Pulmonary artery endothelial cell (primary cell): ENCODE data around the gene MTF1. TPM values are rescaled to one million over a fixed set of nuclear protein-coding genes. Genes with fewer than 3 reads are reported as not detected.
"Not testable (repeated sequence)": the region's sequence is repeated elsewhere in the genome, so short reads cannot be mapped to it uniquely, and the experiment has no call there.

Experiments
- DNase-seq: peaks from one replicate; pipeline ENCODE4 v3.0.0-alpha.2; 2011; ENCODE audit warnings: low read depth, low spot score
- total RNA-seq: library from RNA; depleted of rRNA; stranded (reverse); fragments of >200 nt; gene quantifications from 2 replicates; pipeline ENCODE4 v1.2.3, GENCODE V29; 2014

The MTF1 gene
- 2.2 and 3.7 TPM in 2 replicates for total RNA-seq

DNA sequence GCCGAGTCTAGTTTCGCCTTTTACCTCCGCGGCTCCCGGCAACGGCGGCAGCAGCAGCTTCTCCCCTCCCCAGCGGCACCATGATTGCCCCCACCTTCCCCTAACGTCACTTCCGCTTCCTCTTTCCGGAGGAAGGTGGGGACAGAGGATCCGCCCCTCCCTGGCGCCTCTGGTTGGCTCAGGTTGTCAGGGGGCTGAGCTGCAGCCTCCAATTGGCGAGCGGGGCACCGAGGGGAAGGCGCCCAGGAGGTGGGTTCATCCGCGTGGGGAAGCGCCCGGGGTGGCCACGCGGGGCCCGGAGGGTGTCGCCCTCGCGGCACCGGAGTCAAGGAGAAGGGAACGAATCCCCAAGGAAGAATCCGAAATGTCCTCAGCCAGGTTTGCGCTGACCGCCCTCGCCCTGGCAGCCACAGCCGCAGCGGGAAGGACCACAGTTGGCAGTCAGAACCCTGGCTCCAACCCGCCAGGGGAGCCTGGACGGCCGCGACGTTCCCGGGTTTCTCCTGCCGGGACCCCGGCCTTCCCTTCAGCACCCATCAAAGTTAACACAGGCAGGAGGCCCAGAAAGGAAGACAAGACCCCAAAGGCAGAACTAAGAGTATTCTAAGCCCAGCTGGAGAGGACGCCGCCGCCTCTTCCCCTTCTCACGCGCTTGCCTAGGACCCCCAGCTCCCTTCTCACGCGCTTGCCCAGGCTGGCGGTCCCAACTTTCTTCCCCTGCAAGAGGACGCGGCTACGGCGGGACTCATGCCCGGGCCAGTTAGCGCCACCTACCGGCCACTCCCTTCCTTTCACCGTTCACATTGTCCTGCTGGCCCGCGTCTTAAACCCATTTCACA, at the start of gene MTF1:
MTF1 (minus strand) TSS at position 86 of the 839 bp plus-strand sequence. CDS start 1,934 bp downstream, outside the sequence.
- peak; percentile 89 for DNase-seq

DNA sequence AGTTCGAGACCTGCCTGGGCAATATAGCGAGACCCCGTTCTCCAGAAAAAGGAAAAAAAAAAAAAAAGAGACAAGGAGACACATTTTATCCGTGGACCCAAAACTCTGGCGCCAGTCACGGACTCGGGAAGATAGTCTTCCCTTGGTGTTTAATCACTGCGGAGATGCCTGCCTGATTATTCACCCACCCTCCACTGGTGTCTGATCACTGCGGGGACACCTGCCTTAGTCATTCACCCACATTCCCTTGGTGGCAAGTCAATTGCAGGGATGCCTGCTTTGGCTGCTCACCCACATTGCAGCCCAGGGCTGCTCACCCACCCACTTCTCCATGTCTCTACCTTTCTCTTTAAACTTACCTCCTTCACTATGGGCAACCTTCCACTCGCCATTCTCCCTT, 49.1 kb upstream of the MTF1 start:
- not testable (repeated sequence) for DNase-seq

DNA sequence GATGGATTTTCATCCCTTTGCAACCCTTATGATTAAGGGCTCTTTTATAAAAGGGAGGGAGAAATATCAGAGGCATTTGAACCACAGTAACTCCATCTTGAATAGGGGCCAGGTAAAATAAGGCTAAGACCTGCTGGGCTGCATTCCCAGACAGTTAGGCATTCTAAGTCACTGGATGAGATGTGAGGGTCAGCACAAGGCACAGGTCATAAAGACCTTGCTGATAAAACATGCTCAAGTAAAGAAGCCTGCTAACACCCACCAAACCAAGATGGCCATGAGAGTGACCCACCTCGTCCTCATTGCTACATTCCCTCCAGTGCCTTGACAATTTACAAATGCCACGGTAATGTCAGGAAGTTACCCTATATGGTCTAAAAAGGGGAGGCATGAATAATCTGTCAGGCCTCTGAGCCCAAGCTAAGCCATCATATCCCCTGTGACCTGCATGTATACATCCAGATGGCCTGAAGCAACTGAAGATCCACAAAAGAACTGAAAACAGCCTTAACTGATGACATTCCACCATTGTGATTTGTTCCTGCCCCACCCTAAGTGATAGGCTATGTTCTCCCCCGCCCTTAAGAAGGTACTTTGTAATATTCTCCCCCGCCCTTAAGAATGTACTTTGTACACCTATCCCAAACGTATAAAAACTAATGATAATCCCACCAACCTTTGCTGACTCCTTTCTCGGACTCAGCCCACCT, 48.2 kb upstream of the MTF1 start:
- DNase-seq: not testable (repeated sequence)

DNA sequence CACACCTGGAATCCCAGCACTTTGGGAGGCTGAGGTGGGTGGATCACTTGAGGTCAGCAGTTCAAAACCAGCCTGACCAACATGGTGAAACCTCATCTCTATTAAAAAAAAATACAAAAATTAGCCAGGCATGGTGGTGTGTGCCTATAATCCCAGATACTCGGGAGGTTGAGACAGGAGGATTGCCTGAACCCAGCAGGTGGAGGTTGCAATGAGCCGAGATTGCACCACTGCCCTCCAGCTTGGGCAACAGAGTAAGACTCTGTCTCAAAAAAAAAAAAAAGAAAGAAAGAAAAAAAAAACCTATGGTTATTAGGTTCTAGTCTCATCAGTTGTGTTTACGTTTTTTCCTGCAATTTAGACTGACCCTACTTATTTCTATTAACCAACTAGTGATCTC, 47.2 kb upstream of the MTF1 start:
- DNase-seq: not testable (repeated sequence)

DNA sequence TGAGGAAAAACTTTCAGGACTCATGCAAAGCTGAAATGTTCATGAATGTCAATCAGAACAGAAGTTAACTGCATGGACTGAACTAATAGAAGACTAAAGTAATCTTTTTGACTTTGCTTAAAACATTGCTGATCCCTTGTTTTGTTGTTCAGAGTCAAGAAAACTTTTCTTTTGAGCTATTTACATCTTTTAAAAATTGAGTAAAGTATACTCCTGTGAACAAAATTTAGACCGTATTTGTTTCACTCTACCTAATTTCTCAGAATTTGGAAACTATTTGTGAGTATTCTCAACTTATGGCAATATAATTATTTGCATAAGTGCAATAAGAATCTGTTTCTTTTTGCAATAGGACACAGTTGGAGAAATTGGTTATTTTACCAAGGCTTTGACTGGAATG, 46.3 kb upstream of the MTF1 start:
- DNase-seq: no peak

DNA sequence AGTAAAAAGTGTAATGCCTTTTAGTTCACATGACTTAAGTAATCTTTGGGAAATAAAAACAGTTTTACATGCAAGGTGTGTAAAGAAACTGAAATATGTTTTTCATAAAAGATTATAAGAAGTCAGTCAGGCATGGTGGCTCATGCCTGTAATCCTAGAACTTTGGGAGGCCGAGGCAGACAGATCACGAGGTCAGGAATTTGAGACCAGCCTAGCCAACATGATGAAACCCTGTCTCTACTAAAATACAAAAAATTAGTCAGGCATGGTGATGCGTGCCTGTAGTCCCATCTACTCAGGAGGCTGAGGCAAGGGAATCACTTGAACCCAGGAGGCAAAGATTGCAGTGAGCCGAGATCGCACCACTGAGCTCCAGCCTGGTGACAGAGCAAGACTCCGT, 44.5 kb upstream of the MTF1 start:
- DNase-seq: not testable (repeated sequence)

DNA sequence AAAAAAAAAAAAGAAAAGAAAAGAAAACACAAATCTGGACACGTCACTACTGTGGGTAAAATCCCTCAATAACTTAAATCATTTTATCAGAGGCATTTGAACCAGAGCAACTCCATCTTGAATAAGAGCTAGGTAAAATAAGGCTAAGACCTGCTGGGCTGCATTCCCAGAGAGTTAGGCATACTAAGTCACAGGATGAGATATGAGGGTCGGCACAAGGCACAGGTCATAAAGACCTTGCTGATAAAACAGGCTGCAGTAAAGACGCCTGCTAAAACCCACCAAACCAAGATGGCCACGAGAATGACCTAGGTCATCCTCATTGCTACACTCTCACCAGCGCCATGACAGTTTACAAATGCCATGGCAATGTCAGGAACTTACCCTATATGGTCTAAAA, 43.6 kb upstream of the MTF1 start:
- DNase-seq: no peak

DNA sequence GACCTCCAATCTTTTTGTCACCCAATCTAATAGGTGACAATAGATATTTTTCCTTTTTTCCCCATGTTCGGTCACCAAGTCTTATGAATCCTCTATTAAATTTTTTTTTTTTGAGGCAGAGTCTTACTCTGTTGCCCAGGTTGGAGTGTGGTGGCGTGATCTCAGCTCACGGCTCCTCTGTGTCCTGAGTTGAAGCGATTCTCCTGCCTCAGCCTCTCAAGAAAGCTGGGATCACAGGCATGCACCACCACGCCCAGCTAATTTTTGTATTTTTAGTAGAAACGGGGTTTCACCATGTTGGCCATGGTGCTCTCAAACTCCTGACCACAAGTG, 42.5 kb upstream of the MTF1 start:
- no peak for DNase-seq

DNA sequence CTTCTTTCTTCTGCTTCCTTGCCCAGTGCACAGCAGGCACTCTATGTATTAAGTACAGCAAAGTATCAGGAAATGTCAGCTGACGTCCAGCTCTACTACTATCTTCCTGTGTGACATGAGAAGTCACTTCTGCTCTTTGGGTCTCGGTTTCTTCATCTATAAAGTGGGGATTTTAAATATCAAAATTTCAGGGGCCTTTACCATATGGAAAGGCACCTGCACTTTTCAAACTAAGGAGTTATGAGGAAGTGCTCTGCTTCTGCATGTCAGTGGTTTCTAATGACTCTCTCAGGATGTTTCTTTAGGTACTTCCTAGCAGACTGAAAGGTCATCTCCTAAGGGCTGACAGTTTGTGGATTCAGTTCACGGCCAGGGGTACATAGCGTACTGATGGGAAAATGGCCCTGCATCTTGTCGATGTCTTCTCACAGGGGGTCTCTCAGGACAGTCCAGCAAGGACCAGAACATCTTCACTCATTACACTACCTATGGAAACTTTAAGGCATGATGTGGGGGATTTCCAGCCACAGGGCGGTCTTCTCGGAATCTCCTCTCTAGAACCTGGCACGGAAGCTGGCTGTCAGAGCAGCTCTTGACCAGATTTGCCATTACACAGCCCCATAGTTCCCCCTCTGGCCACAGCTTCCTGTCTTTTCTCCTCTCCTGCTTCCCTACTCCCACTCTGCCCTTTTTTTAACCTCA, 42.0 kb upstream of the MTF1 start:
- no peak for DNase-seq

DNA sequence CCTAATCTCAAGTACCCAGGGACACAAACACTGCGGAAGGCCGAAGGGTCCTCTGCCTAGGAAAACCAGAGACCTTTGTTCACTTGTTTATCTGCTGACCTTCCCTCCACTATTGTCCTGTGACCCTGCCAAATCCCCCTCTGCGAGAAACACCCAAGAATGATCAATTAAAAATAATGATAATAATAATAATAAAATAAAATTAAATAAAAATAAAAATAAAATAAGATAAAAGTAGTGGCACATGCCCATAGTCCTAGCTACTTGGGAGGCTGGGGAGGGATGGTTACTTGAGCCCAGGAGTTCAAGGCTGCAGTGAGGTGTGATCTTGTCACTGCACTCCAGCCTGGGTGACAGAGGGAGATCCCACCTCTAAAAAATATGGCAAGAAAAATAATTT, 38.2 kb upstream of the MTF1 start:
- not testable (repeated sequence) for DNase-seq

DNA sequence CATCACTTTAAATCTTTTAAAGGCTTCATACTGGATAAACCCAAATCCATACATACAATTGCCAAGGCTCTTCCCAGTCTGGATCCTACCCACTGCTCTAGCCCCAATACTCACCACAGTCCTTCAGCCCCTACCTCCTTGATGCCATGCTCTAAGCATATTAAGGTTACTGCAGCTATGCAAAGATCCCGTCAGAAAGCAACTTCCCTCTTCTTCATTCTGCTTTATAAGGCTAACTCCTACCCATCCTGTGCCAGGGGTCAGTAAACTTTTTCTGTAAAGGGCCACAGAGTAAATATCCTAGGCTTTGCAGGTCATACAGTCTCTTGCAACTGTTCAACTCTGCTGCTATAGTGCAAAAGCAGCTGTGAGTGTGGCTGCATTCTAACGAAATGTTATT, 34.3 kb upstream of the MTF1 start:
- no peak for DNase-seq

DNA sequence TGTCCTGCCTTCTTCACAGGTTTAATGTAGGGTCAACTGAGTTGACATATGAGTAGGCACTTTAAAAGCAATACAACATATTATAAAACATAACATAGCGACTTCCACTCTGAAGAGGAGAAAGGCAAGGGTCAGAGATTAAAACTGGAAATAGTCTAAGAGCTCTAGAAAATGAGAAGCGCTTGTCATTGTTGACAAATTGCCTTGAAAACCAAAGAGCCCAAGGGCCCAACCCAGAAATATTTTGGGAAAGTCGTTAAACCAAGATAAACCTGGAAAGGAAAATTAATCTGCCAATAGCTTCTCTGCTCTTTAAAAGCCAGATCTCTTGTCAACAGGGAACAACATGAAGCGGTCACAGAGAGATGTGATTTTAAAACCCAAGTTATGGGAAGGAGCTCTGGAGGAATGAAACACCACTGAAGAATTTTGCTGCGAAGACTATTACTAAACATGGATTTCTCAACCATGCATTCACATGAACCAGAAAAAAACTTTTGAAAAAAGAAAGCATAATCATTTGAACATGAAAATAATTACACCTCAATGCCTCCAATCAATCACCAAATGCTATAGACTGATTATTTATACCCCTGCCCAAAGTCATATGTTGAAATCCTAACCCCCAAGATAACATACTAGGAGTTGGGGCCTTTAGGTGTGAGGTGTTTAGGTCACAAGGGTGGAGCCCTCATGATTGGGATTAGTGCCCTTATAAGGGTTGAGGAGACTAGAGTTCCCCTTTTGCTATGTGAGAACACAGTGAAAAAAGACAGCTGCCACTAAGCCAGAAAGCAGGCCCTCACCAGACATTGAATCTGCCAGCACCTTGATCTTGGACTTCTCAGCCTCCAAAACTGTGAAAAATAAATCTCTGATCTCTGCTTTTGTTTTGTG, 33.0 kb upstream of the MTF1 start:
- no peak for DNase-seq

DNA sequence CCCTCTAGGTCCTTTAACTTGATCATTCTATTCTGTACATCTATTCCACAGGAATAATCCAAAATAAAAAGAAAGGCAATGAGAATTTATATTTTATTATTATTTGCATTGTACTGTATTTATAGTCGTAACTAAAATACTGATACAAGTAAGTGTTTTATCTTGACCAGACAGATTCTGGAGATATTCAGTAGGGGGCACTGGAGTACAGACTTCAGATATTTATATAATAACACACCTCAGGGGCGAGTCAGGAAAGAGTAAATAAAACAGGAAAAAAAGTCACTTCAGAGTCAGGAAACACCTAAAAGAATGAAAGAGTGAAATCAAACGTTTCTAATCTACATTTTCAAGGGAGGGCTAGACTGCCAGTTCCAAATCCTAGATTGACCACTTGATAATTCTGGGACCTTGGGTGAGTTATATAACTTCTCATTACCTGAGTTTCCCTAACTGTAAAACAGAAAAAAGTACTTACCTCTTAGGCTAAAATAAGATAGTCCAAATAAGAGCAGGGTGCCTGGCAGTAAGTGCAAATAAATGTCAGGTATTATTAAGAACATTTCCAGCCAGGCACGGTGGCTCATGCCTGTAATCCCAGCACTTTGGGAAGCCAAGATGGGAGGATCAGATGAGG, 31.1 kb upstream of the MTF1 start:
- DNase-seq: peak; percentile 11

DNA sequence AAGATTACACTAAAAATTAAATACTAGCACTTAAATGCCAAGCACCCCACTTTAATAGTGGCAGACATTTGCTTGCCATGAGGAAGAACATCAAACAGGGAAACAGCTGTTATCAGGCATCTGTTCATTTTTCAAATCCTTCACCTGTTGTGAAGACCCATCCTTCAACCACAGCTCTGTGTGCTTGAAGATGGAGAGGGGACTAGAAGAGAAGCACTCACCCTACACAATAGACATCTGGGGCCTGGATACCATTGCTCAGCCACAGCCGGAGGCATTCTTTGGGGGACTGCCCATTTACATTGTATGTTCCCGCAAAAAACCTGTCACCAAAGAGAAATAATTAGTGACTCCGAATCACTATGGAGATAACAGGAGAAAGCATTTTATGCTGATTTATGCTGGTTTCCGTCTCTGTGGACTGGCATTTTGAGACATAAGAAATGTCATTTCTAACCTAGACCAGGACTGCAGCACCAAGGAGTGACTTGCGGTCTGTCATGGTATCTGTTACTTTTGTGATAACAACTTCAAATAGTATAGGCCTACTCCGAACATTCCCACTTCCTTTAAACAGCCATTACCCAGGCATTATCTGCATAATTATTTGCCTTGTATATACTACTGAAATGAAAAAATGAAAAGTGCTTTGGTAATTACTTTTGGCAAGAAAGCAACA, 28.8 kb upstream of the MTF1 start:
- DNase-seq: no peak

DNA sequence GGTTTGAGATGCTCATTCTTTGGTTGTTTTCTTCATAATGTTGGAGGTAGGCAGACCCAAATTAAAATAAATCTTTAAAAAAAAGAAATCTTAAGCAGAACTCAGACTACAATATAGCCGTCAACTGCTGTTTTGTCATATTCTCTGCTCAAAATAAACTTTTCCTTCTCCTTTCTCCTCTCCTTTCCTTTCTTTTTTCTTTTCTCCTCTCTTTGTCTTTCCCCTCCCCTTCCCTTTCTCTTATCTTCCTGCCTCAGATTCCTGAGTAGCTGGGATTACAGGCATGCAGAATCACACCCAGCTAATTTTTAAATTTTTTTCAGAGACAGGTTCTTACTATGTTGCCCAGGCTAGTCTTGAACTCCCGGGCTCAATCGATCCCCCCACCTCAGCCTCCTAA, 24.8 kb upstream of the MTF1 start:
- DNase-seq: no peak

DNA sequence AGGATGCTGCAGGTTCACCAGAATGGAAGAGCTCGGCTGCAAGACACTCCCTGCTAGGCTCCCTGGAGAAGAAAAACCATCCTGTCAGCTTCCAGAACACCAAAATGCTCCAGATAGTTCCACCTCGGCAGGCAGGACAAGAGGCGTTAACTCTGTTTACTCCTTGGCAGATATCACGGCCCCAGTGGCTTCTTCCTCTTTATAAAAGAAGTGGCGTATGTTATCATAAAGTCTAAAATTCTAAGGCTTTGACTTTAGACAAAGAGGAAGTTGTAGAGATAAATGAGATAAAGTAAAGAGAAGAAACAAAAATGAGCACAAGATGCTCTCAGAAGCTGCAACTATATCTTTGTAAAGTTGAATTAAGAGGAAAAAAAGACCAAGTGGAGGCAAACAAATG, 24.3 kb upstream of the MTF1 start:
- no peak for DNase-seq

DNA sequence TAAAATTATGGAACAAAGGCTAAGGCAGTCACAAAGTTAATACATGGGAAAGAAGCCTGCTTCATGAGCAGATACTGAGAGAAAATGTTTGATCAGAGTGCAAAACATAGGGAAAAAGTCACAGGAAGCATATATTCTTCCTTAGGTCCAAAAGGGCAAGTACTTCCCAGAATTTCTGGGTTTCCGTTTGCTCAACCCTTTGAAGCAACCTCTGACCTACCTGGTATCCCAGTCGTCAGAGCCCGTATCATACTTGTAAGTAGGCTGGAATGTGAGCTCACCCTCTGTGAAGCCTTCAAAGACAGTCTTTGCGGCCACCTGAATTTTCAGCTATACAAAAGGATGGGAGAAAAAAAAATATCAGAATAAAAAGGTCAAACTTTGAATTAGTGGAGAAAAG, 20.5 kb upstream of the MTF1 start:
- no peak for DNase-seq

DNA sequence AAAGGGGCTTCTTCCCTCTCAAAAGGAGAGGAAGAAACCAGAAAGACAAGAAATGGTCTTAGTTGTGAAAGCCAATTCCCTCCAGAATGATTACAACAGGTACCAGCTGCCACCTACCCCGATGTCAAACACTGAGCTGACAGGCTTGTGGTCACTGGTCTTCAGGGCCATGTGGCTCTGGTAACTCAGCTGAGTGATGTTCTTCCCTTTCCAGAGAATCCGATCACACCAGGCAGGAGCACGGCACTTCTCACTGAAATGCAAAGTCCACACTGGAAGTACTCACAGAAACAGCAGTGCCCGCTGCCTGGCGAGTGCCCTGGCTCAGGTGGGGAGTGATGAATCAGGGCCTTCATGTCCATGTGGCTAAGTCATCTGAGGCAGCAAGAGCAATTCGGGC, 18.7 kb upstream of the MTF1 start:
- no peak for DNase-seq

DNA sequence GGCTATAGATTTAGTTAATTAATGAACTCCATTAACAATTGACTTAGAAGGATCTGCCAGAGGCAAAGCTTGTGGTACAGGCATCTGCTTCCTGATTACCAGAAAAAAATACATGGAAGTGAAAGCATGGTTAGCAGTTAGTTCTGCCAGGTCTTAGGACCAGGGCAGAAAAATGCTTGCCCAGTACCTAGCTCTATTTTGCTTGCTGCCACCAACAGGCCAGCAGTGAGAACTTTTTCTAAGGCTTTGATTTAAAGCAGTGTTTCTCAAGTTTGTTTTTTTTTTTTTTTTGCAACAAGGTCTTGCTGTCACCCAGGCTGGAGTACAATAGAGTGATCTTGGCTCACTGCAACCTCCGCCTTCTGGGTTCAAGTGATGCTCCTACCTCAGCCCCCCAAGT, 16.4 kb upstream of the MTF1 start:
- no peak for DNase-seq

DNA sequence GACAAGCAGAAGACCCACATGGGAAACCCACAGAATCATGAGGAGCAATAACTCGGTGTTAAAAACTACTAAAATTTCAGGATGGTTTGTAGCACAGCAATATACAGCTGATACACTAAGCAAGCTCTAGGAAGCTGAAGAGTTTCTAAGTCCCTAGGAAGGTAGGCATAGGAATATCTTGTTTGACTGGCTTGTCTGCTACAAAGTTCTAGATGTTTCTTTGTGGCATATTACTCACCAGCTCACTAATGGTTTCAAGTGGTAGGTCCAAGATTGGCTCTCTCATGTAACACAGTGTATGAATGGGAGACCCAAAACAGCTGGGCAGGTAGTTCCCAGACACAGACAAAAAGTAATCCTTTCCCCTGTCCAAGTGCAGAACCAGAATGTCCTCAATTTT, 13.3 kb upstream of the MTF1 start:
- DNase-seq: no peak
